Measurements from ENCODE around the gene GJC2. TPM values are rescaled to one million over a fixed set of nuclear protein-coding genes. Genes with fewer than 3 reads are reported as not detected.

Gene GJC2
- polyA plus RNA-seq, 2 of the 4 experiments (the other 2 are of a cell fraction), result 0.09 to 0.48 TPM

DNA sequence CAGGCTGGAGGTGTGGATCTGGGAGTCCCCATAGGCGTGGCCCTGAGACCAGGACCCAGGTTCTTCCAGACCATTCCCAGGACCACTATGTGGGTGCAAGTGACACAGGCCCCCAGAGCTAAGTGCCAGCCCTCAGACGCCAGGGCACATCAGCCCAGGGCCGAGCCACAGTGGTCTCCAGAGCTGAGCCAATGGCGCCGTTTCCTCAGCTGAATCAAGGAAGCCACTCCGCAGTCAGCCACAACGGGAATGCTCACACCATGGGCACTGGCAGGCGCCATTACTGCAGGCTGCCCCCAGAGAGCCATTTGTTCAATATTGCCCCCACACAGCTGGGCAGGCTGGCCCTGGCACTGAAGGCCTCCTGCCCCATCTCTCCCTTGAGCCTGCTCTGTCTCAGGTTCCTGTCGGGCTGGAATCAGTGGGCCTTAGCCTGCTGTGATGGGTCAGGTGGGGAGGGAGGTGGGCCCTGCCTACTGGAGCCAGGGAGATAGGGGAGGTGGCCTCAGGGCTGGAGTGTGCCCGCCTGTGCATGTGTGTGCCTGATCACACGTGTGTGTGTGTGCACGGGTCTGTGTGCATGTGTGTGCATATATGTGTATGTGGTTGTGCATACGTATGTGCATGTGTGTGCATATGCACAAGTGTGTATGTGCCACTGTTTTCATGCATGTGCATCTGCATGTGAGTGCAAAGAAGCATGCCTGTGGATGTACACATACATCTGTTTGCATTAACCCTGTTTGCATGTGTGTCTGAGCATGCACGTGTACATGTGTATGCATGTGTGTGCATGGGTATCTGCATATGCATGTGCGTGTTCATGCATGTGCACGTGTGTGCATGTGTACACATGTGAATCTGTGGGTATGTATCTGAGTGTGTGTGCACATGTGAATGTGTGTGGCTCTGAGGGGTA lies 6.1 kb downstream of the GJC2 start:
- ChIA-PET CTCF (interaction anchor here (1.0 to 8.2 kb wide), 3 partner anchors 10 to 25 kb away, joined by 4 to 89 read pairs (median 4); partner anchors contain the start of gene IBA57), POLR2A (no interaction called here)
- no peak overlapping the region for H3K4me2 ChIP-seq
- H3K9me3 ChIP-seq, result no peaks in the 10 kb centered on the region
- DNase-seq (ENCODE audit: low read depth in 1 of 2, low spot score in 1 of 2), result no peak
- H3K4me3 ChIP-seq, result no peak overlapping the region
- ATAC-seq, result no peak
- no peak overlapping the region for H3K27ac ChIP-seq
- 81% methylated on average over 15 of the region's 16 CpGs for WGBS (ENCODE audit: missing lambda C conversion rate)
- FAIRE-seq, result no peak
- TF ChIP-seq CEBPB (IDR thresholded peaks at IDR 0.05) (no peak), MYC (IDR thresholded peaks at IDR 0.05; ENCODE audit: borderline replicate concordance, low read length) (no peak), TP53 (CRISPR knock-in tag; IDR thresholded peaks at IDR 0.05) (no peak), SMC3 (IDR thresholded peaks at IDR 0.05) (no peak), RNF2 (IDR thresholded peaks at IDR 0.05; ENCODE audit: borderline replicate concordance, low read depth) (no peak), SREBF2 (IDR thresholded peaks at IDR 0.05) (no peak), CHD2 (IDR thresholded peaks at IDR 0.05; ENCODE audit: low read length, partially characterized antibody) (no peak), RARB (CRISPR knock-in tag; IDR thresholded peaks at IDR 0.05) (no peak), HOXA7 (CRISPR knock-in tag; IDR thresholded peaks at IDR 0.05) (no peak), EP300 (IDR thresholded peaks at IDR 0.05) (no peak), ZSCAN20 (CRISPR knock-in tag; IDR thresholded peaks at IDR 0.05) (no peak), TFCP2L1 (CRISPR knock-in tag; IDR thresholded peaks at IDR 0.05) (no peak), POLR2AphosphoS2 (conservative IDR thresholded peaks at IDR 0.05; ENCODE audit: low read length) (no peak), RFX5 (IDR thresholded peaks at IDR 0.05) (no peak)
- TF ChIP-seq, protein P1, sequence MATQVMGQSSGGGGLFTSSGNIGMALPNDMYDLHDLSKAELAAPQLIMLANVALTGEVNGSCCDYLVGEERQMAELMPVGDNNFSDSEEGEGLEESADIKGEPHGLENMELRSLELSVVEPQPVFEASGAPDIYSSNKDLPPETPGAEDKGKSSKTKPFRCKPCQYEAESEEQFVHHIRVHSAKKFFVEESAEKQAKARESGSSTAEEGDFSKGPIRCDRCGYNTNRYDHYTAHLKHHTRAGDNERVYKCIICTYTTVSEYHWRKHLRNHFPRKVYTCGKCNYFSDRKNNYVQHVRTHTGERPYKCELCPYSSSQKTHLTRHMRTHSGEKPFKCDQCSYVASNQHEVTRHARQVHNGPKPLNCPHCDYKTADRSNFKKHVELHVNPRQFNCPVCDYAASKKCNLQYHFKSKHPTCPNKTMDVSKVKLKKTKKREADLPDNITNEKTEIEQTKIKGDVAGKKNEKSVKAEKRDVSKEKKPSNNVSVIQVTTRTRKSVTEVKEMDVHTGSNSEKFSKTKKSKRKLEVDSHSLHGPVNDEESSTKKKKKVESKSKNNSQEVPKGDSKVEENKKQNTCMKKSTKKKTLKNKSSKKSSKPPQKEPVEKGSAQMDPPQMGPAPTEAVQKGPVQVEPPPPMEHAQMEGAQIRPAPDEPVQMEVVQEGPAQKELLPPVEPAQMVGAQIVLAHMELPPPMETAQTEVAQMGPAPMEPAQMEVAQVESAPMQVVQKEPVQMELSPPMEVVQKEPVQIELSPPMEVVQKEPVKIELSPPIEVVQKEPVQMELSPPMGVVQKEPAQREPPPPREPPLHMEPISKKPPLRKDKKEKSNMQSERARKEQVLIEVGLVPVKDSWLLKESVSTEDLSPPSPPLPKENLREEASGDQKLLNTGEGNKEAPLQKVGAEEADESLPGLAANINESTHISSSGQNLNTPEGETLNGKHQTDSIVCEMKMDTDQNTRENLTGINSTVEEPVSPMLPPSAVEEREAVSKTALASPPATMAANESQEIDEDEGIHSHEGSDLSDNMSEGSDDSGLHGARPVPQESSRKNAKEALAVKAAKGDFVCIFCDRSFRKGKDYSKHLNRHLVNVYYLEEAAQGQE (IDR thresholded peaks at IDR 0.05), result no peak
- TF ChIP-seq, protein P2, sequence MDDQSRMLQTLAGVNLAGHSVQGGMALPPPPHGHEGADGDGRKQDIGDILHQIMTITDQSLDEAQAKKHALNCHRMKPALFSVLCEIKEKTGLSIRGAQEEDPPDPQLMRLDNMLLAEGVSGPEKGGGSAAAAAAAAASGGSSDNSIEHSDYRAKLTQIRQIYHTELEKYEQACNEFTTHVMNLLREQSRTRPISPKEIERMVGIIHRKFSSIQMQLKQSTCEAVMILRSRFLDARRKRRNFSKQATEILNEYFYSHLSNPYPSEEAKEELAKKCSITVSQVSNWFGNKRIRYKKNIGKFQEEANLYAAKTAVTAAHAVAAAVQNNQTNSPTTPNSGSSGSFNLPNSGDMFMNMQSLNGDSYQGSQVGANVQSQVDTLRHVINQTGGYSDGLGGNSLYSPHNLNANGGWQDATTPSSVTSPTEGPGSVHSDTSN (IDR thresholded peaks at IDR 0.05), result no peak
- TF ChIP-seq, protein P3, sequence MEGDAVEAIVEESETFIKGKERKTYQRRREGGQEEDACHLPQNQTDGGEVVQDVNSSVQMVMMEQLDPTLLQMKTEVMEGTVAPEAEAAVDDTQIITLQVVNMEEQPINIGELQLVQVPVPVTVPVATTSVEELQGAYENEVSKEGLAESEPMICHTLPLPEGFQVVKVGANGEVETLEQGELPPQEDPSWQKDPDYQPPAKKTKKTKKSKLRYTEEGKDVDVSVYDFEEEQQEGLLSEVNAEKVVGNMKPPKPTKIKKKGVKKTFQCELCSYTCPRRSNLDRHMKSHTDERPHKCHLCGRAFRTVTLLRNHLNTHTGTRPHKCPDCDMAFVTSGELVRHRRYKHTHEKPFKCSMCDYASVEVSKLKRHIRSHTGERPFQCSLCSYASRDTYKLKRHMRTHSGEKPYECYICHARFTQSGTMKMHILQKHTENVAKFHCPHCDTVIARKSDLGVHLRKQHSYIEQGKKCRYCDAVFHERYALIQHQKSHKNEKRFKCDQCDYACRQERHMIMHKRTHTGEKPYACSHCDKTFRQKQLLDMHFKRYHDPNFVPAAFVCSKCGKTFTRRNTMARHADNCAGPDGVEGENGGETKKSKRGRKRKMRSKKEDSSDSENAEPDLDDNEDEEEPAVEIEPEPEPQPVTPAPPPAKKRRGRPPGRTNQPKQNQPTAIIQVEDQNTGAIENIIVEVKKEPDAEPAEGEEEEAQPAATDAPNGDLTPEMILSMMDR (IDR thresholded peaks at IDR 0.05), result no peak
- H3K4me1 ChIP-seq, result no peaks in the 10 kb centered on the region

DNA sequence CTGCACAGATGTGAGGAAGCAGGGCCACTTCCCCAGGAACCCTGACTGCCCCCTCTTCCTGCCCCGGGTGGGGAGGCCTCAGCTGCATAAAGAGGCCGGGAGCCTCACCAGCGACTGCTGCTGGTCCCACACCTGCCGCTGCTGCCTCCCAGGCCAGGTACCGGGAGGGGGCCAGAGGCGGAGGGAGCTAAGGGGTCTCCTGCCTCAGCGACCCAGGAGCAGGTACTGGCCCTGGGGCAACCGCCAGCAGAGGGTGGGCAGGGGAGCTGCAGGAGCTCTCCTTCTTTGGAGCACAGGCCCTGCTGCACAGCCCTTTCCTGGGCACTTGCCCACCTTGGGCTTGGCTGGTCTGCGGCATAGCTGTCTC lies 6.8 kb downstream of the GJC2 start:
- Histone ChIP-seq H3K4me2 (no peak overlapping the region), H3K27ac (no peak overlapping the region), H3K4me1 (no peaks in the 10 kb centered on the region), H3K4me3 (no peak overlapping the region), H3K9me3 (no peaks in the 10 kb centered on the region)
- FAIRE-seq (no peak), DNase-seq (ENCODE audit: low read depth in 1 of 2, low spot score in 1 of 2) (no peak), ATAC-seq (no peak)
- ChIA-PET CTCF (interaction anchor here (1.0 to 8.2 kb wide), 3 partner anchors 9 to 26 kb away, joined by 4 to 89 read pairs (median 4); partner anchors contain the start of gene IBA57), POLR2A (no interaction called here)
- 80% methylated on average over 4 of the region's 9 CpGs for WGBS (ENCODE audit: missing lambda C conversion rate)
- no peak for TF ChIP-seq HDAC2 (IDR thresholded peaks at IDR 0.05)
- no peak for TF ChIP-seq JUNB (IDR thresholded peaks at IDR 0.05)
- TF ChIP-seq FOSL2 (IDR thresholded peaks at IDR 0.05), result no peak
- no peak for TF ChIP-seq FOSL2 (CRISPR knock-in tag; IDR thresholded peaks at IDR 0.05)
- no peak for TF ChIP-seq HOXA7 (CRISPR knock-in tag; IDR thresholded peaks at IDR 0.05)
- TF ChIP-seq JUN (IDR thresholded peaks at IDR 0.05), result no peak
- no peak for TF ChIP-seq ESRRA (IDR thresholded peaks at IDR 0.05; ENCODE audit: borderline replicate concordance, low read length)
- TF ChIP-seq CEBPB (IDR thresholded peaks at IDR 0.05), result no peak
- TF ChIP-seq HEYL (CRISPR knock-in tag; IDR thresholded peaks at IDR 0.05), result no peak
- TF ChIP-seq PHF8 (IDR thresholded peaks at IDR 0.05; ENCODE audit: borderline replicate concordance, low read depth), result no peak

Data from A549 (cell line).